ENCODE data around the gene SLC25A47. TPM values are rescaled to one million over a fixed set of nuclear protein-coding genes. Genes with fewer than 3 reads are reported as not detected.

The SLC25A47 gene
- total and polyA plus RNA-seq, 9 of the 15 experiments (the other 6 are each of a cell fraction or from before 2014, with no cell fraction given), result 0.09 to 0.23 (median 0.22) TPM; not detected in 6

DNA sequence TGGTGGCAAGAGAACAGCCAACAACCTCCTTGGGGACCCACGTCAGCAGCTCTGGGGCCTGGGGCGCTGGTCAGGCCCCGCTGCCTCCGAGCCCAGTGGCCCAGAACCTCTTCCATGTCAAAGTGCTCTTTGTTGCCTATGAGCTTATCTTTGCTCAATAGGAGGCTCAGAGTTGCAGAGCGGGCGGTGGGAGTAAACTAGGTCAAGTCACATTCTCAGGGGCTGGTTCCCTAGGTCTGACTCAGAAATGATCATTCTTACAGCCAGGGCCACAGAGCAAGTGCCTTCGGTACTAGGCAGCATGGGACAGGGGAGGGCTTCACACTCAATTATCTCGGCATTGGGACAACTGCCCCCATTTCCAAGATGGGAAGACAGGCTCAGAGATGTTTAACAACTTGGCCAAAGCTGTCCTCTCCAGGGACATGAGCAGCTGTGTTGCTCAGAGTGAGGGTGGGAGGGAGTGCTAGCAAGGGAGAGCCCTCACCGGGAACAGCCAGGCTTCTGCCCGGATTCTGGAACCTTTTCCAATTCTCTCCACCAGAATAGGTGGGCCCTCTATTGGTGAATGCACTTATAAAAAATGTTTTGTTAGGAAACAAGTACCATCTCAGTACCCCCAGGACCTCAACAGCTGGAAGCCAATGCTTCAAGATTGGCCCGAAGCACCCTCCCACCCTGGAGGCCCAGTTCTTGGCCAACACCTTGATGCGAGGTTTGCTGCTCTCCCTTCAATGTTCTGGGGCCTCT lies 28.8 kb upstream of the SLC25A47 start:
- H3K4me2 ChIP-seq (ENCODE audit: insufficient read depth, low read length), result no peak overlapping the region
- 47% methylated on average over 12 of the region's 12 CpGs for WGBS (ENCODE audit: insufficient coverage, low coverage, missing lambda C conversion rate)
- in situ Hi-C loops (cut with MboI), result no loop called here
- H3K79me2 ChIP-seq (ENCODE audit: control insufficient read depth, insufficient read depth, low read length), result no peaks in the 10 kb centered on the region
- peak overlapping the region in 1 of 2 experiments; percentile 4; a peak in 1 of 4 replicates for H3K9ac ChIP-seq (ENCODE audit: insufficient read depth in 1 of 2, low read depth in 2 of 2, low read length in 2 of 2)
- BruUV-seq (replicated peaks), result no TSS peak
- no peak overlapping the region for H3K27ac ChIP-seq (ENCODE audit: extremely low read depth, low read depth, low read length)
- H3K27me3 ChIP-seq (ENCODE audit: control insufficient read depth in 2 of 2, insufficient read depth in 2 of 2, low read length in 2 of 2), result no peaks in the 10 kb centered on the region
- H3K9me3 ChIP-seq (replicated peaks; ENCODE audit: control insufficient read depth, insufficient read depth, low read depth, low read length), result no peaks in the 10 kb centered on the region
- no peak for TF ChIP-seq ZNF175 (CRISPR knock-in tag; IDR thresholded peaks at IDR 0.05; ENCODE audit: low read depth)
- TF ChIP-seq, protein P1, sequence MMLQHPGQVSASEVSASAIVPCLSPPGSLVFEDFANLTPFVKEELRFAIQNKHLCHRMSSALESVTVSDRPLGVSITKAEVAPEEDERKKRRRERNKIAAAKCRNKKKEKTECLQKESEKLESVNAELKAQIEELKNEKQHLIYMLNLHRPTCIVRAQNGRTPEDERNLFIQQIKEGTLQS (IDR thresholded peaks at IDR 0.05), result no peak
- TF ChIP-seq, protein P1 (CRISPR knock-in tag; conservative IDR thresholded peaks at IDR 0.05), result no peak
- TF ChIP-seq ZKSCAN3 (CRISPR knock-in tag; IDR thresholded peaks at IDR 0.05), result no peak
- no peak for TF ChIP-seq POLR2H (tag; IDR thresholded peaks at IDR 0.05; ENCODE audit: low read depth)
- TF ChIP-seq ZNF3 (CRISPR knock-in tag; IDR thresholded peaks at IDR 0.05), result no peak
- TF ChIP-seq PML (IDR thresholded peaks at IDR 0.05; ENCODE audit: low read length), result no peak
- no peak for TF ChIP-seq ZNF764 (CRISPR knock-in tag; IDR thresholded peaks at IDR 0.05; ENCODE audit: low read depth)
- TF ChIP-seq, protein P2, sequence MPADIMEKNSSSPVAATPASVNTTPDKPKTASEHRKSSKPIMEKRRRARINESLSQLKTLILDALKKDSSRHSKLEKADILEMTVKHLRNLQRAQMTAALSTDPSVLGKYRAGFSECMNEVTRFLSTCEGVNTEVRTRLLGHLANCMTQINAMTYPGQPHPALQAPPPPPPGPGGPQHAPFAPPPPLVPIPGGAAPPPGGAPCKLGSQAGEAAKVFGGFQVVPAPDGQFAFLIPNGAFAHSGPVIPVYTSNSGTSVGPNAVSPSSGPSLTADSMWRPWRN (IDR thresholded peaks at IDR 0.05; ENCODE audit: low read depth), result no peak
- TF ChIP-seq POLR2AphosphoS2 (IDR thresholded peaks at IDR 0.05; ENCODE audit: low read length), result no peak
- FAIRE-seq (no peak), ATAC-seq (peak; percentile 43), DNase-seq (ENCODE audit: extremely low read depth in 1 of 4, low spot score in 3 of 4) (peak in 2 of 4 experiments; percentile 27 to 31)
- H3K36me3 ChIP-seq (ENCODE audit: control insufficient read depth, insufficient read depth, low read length), result no peaks in the 10 kb centered on the region
- peaks cover 6 to 36% of the 10 kb centered on the region in 2 experiments; a peak in 4 of 5 replicates for H3K4me1 ChIP-seq (replicated peaks in 1 of 2; ENCODE audit: control insufficient read depth in 2 of 2, insufficient read depth in 2 of 2, low read length in 2 of 2)
- no peak overlapping the region for H3K4me3 ChIP-seq
- intact Hi-C loops (cut with micrococcal nuclease), result no loop called here
- ChIA-PET POLR2A (interaction anchor here (2.8 kb wide), 1 partner anchor 9 kb away, joined by 11 read pairs; no protein-coding TSS in a partner anchor), CTCF (ENCODE audit: low intra/inter-chr PET ratio) (no interaction called here)
- H2AFZ ChIP-seq (ENCODE audit: low read depth, low read length), result no peak overlapping the region
- H4K20me1 ChIP-seq (replicated peaks; ENCODE audit: control insufficient read depth, insufficient read depth, low read length), result no peaks in the 10 kb centered on the region
- no peaks in the 10 kb centered on the region for H3K9me1 ChIP-seq (ENCODE audit: control insufficient read depth, insufficient read depth, low read length)

All from K562 (cell line).